GM21786 (cell line): Measurements from ENCODE around the gene OGDH.
"Not testable (repeated sequence)": the region's sequence is repeated elsewhere in the genome, so short reads cannot be mapped to it uniquely, and the experiment has no call there.

Source experiments
- ATAC-seq: cut with Tn5 transposase; IDR thresholded peaks from one replicate; pipeline ENCODE4 v1.9.1; 2021; ENCODE audit not compliant: unreplicated experiment

The OGDH gene

GRCh38 chr7:44700322-44700721 lies 93.9 kb downstream of the OGDH start:
- no peak for ATAC-seq

- not testable (repeated sequence) for ATAC-seq
Observed at GRCh38 chr7:44703391-44703790, 97.0 kb downstream of the OGDH start.

DNA sequence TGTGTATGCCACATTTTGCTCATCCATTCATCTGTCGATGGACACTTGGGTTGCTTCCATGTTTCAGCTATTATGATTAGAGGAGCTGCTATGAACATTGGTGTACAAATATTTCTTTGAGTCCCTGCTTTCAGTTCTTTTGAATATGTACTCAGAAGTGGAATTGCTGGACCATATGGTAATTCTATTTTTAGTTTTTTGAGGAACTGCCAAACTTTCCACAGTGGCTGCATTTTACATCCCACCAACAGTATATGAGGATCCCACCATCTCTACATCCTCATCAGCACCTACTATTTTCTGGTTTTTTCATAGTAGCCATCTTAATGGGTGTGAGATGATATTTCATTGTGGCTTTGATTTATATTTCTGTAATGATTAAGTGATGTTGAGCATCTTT lies 97.5 kb downstream of the OGDH start:
- ATAC-seq: no peak

DNA sequence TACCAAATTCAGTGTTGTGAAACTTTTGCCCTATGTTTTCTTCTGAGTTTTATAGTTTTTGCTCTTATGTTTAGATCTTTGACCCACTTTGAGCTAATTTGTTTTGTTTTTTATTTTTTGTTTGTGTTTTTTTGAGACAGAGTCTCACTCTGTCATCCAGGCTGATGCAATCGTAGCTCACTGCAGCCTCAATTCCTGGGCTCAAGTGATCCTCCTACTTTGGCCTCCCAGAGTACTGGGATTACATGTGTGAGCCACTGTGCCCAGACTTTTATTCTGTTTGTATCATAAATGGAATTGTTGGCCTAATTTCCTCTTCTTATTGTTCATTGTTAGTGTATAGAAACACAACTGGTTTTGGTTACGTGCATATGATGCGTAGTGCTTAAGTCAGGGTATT lies 99.0 kb downstream of the OGDH start:
- ATAC-seq: no peak

DNA sequence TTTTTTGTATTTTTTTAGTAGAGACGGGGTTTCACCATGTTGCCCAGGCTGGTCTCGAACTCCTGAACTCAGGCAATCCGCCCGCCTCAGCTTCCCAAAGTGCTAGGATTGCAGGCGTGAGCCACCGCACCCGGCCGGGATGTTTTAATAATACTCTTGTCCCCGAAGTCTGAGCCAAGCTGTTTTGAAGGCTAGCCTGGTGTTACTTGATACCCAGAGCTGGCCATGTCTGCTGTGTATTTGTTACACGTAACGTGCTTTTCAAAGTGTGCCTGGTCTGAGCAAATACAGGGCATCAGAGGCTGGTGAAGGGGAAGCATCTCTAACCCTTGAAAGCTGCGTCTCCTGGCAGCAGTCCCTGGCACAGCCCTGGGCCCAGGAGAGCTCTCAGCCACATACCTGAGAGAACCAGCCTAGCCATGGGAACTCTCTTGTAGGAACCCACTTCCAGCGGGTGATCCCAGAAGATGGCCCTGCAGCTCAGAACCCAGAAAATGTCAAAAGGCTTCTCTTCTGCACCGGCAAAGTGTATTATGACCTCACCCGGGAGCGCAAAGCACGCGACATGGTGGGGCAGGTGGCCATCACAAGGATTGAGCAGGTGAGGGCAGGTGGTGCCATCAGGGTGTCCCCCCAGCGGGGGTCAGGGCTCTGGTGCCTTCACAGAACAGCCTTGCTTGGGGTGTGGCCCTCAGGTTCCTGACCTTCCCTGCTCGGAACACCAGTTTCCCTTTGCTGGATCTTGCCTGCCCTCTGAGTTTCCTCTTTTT lies 100.5 kb downstream of the OGDH start:
- no peak for ATAC-seq

DNA sequence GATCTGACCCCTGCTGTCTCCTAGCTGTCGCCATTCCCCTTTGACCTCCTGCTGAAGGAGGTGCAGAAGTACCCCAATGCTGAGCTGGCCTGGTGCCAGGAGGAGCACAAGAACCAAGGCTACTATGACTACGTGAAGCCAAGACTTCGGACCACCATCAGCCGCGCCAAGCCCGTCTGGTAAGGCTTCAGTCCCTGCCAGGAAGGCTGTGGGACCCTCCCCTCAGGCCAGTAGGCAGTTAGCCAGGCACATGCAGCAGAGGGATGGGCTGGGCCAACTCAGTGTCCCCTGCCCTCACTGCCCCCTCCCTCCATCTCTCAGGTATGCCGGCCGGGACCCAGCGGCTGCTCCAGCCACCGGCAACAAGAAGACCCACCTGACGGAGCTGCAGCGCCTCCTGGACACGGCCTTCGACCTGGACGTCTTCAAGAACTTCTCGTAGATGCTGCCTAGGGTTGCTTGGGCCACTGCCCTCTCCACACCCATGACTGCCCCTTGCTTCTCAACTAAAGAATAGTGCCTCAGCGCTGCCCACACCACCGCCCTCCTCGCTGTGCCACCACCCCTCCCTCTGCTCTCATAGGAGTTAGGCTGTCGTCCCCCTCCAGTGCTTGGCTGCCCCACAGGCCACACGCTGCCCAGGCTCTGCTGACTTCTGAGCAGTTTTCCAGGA lies 101.3 kb downstream of the OGDH start:
- ATAC-seq: no peak

- no peak for ATAC-seq
Observed at GRCh38 chr7:44709011-44709915, 102.8 kb downstream of the OGDH start.

DNA sequence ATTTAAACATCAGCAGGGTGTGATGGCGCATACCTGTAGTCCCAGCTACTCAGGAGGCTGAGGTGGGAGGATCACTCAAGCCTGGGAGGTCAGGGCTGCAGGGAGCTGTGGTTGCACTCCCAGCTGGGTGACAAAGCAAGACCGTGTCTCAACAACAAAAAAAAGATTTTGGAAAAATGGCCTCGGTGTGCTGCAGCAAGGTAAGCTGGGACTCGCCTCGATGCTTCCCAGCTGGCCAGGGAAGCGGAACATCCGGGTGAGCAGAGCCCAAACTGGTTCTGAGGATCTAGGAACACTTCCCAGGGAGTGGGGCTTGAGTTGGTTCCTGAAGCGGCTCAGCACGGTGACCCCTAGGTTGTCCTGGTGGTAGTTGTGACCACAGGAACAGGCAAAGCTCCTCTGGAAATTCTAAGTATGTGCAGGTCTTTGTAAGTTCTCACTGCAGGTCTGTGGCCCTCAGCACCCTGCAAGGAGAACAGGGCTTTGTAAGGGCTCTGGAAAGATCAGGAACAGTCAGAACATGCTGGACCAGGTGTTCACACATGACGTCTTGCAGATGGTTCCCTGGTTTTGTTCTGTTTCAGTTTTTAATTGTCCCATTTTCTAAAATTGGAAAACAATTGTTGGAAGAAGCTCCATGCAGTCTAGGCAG lies 103.6 kb downstream of the OGDH start:
- no peak for ATAC-seq

GRCh38 chr7:44711528-44711927 lies 105.1 kb downstream of the OGDH start:
- ATAC-seq: no peak

DNA sequence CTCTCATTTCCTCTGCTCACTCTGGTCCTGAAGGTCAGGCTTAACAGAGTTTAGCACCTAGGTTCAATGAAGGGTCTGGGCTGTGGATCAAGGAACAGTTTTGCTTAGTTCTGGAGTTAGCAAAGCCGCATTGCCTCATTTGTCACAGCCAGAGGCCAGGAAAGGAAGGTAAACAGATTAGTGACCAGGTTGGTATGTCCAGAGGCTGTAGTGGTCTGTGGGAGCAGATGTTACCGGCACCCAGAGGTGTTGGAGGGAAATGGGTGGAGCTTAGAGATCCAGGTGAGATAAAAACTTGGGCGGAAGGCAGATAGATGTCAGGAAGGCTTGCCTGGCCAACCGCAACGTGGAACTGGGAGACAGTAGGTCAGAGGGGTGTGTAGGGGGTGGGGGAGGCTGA lies 105.6 kb downstream of the OGDH start:
- no peak for ATAC-seq

DNA sequence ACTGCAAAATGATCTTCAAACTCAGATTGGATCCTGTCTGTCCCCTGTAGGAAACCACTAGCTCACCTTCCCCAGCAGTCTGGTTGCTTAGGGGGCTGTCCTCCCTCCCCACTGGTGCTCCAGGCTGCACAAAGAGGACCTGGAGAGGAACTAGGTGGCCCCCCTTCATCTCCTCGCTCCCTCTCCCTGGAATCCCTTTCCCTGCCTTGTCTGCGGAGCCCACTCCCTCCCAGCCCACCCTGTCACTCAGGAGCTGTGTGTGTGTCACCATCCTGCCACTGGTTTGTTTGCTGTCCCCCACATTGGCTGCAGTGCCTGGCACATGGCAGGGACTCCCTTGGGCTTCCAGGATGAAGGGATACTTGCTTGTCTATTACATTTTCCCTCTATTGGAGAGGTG lies 106.7 kb downstream of the OGDH start:
- no peak for ATAC-seq

GRCh38 chr7:44713680-44714335 lies 107.4 kb downstream of the OGDH start:
- ATAC-seq: no peak

- no peak for ATAC-seq
Observed at GRCh38 chr7:44716205-44716604, 109.8 kb downstream of the OGDH start.

- no peak for ATAC-seq
Observed at GRCh38 chr7:44720301-44720700, 113.9 kb downstream of the OGDH start.

- no peak for ATAC-seq
Observed at GRCh38 chr7:44724276-44724675, 117.8 kb downstream of the OGDH start.

GRCh38 chr7:44726250-44726649 lies 119.8 kb downstream of the OGDH start:
- ATAC-seq: not testable (repeated sequence)

GRCh38 chr7:44727158-44727936 lies 120.9 kb downstream of the OGDH start:
- no peak for ATAC-seq

DNA sequence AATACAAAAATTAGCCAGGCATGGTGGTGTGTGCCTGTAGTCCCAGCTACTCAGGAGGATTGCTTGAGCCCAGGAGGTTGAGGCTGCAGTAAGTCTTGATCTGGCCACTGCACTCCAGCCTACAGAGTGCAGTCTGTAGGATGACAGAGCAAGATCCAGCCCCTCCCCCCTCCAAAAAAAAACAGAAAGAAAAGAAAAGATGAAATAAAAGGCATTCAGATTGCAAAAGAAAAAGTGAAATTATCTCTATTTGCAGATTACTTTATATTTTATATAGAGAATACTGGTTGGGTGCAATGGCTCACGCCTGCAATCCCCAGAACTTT lies 121.5 kb downstream of the OGDH start:
- no peak for ATAC-seq

DNA sequence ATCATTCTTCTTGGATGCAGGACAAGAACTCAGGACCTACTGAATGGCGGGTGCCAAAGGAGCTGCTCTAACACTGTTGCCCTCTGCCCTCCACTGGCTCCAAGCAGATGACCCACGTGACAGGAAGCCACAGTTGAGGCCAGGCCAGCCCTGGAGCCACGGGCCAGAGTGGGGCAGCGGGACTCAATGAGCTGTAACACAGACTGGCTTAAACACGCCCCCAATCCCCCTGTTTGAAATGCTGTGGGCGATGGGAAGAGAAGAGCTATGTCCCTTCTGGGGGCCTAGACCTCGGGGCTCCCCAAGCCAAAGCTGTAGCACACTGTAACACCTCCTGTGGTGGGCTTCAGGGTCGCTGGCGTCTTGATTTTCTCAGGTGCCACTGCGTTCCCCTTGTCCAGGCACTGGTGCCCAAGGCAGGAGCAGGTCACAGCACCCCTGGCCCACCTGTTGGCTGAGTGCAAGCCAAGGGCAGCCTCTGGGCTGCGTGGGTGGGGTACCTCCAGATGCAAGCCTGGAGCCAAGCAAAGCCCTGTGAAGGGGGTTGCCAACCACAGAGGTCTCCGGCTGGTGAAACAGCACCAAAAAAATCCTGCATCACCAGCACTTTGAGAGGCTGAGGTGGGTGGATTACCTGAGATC lies 123.6 kb downstream of the OGDH start:
- ATAC-seq: no peak
